Glomerular visceral epithelial cell (primary cell): ENCODE results near the gene SRGAP3.

Source experiments
- DNase-seq: peaks from one replicate; pipeline ENCODE4 v3.0.0-alpha.2; 2016; ENCODE audit errors: extremely low spot score

The SRGAP3 gene

GRCh38 chr3:9021271-9022009, 228.0 kb downstream of the SRGAP3 start:
- DNase-seq = no peak

- DNase-seq = no peak
Observed at GRCh38 chr3:9020426-9020825, 229.0 kb downstream of the SRGAP3 start.

DNA sequence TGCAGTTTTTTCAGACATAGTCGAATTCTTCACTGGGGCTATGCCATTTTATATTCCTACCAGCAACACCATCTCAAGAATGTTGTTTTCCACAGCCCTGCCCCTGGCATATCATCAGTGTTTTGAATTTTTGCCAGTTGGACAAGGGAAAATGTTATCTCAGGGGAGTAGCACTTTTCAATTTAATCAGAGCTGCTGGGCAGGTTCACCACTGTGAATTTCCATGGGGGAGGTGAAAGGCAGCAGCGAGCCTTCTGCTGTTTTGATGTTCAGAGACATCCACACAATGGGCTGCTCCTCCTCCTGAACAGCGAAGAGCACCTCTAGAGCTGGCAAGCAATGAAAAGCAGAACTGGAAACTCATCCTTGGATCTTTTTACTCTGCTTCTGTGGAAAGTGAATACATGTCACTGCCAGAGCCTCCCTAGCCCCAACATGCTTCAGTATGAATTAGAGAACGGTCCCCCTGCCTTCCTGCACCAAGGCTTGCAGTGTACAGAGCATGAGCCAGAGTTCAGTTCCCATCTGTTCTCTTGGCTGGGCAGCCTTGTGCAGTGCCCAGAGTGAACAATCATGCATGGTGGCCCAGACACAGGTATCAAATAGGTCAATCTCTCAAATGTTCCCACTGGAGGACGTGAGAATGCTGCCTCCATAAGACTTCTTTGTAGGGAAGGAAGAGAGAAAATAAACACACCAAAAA, 230.0 kb downstream of the SRGAP3 start:
- no peak for DNase-seq

DNA sequence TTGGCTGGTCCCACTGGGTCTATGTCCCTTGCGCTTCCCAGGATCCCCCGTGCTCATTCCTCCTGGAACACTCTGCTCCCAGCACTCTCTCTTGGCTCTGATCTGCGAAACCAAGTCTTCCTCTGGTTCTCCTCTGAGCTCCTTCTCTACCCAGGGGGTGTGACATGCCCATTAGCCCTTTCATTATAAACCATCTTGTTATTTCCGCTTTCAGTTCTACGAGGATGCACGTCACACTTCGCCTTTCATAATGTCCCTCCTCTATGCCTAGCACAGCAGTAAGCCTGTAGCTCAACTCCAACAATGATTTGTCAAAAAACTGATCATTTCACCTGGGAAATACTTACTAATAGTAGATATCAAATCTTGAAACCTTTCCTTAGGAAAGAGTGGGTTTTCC, 234.2 kb downstream of the SRGAP3 start:
- DNase-seq = no peak

- DNase-seq = no peak
Observed at GRCh38 chr3:9013782-9014563, 235.5 kb downstream of the SRGAP3 start.

- DNase-seq = no peak
Observed at GRCh38 chr3:9012521-9012920, 236.9 kb downstream of the SRGAP3 start.

GRCh38 chr3:9009976-9010545, 239.4 kb downstream of the SRGAP3 start:
- no peak for DNase-seq

DNA sequence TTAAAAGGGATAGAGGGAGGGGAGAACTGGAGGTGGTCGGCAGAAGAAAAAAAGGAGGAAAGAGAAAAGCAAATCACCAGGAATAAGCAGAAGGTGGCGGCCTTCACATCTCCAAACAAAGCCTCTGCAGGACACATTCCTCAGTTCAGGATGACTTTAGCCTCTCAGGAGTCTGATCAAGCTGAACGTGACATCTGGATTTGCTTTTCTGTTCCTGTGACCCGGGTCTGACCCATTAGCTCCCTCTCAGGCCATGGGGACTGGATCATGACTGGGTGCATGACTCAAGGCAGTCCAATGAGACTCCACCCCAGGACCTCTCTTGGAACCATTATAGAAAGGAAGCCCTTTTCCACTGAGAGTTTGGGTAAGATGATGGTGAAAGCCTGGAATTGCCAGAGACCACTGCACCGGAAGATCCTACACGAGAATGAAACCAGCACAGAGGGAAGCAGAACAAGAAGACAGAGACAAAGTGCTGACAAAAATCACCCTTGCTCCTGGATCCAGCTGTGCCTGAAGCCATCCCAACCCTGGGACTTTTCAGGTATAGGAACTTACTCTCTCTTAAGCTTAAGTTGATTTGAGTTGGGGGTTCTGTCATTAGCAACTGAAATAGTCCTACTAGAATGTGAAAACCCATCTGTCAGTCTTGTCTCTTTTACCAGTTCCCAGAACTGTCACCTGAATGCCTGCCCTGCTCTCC, 240.7 kb downstream of the SRGAP3 start:
- DNase-seq = no peak

DNA sequence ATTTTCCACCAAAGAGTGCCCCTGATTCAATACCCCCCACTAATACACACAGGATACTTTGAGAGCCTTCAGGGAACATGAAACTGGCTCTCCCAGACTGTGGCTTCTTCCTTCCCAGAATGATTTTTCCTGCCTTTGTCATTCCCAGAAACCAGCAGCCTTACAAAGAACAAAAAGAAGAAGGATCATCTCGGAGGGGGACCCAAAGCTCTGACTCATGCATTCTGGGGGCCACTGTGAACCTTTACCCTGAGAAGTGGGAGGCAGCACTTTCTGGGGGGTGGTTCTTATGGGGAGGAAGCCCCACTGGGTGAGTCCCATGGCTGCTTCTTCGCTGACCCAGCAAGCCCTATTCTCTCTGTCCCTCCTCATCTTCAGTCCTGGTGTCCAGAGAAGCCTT, 241.5 kb downstream of the SRGAP3 start:
- no peak for DNase-seq

DNA sequence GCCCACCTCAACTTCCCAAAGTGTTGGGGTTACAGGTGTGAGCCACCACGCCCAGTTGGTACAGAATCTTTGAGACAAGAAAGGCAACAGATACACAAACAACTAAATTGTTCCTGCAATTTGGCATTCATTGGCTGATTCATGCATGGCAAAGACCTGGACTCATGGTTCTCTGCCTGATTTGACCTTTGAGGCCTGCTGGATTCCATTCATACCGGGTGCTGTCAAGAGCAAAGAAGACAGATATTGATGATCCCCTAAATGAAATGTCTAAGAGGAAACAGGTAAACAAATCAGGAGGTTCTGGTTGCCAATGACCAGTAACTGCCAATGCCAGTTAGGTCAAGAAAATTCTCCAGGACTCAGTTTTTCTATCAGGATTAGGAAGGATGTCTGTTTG, 242.2 kb downstream of the SRGAP3 start:
- no peak for DNase-seq

DNA sequence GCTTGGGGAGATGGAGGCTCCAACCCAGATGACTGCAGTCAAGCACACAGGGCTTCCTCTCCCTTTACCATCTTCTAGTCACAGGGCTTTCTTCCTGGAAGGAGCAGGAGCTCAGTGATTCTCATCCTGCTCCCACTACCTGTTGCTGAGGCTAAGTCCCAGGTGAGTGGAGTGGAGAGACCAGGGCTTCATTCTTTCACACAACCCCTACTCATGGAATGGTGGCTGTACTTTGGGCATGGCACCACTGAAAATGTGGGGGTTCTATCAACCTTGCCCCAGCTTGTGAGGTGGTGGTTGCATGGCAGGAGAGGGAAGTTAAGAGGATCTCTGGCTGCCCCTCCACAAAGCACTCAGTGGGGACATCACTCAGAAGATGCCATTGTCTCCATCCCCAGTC, 249.4 kb downstream of the SRGAP3 start:
- DNase-seq = no peak

DNA sequence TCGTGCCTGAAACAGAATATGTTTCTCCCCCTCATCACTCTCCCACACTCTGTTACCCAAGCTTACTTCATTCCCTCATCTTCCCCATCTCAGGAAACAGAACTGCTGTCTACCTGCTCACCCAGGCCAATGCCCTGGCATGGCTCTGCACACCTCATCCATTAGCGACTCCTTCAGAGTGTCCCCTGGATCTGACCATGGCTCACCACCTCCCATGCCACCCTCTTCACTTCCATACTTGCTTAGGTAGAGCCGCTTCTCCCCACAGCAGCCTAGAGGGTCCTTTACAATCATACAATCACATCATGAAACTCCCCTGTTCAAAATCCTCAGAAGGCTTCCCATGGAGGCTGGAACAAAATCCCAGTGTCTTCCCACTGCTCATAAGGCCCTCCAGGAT, 252.3 kb downstream of the SRGAP3 start:
- DNase-seq = no peak

DNA sequence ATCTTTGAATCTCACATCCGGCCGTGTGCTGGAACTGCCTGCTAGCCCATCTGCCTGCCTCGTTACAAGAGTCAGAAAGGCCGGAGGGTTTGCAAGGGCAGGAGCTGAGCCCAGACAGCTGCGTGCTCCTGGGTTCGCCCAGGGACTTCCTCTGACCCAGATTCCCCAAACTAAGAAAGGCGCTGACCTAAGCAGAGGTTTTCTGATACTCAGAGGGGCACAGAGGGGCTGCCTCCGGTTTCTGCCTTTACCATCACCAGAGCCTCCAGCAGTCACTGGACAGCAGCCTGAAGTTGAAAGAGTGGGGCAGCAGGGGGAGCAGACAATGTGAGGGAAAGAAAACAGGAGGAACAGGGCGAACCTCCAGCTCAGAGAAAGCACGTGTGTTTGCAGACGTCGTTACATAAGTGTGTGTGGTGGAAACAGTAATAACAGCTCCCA, 252.7 kb downstream of the SRGAP3 start:
- no peak for DNase-seq

DNA sequence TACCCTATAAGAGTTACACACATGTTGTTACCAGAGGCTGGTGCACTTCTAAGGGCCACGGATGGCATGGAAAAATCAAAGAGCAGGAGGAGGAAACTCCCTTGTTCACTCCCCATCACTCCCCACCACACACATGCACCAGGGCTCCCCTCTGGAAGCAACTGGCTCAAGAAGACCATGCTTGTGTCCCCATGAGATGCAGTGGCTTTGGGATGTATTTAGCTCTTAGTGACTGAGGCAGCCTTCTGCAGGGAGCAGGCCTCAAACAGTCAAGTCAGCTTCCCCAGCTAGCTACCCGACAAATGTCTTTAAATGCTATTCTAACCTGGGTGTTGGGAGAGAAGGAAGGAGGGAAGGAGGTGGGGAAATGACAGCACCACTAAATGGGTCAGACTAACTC, 253.2 kb downstream of the SRGAP3 start:
- no peak for DNase-seq

DNA sequence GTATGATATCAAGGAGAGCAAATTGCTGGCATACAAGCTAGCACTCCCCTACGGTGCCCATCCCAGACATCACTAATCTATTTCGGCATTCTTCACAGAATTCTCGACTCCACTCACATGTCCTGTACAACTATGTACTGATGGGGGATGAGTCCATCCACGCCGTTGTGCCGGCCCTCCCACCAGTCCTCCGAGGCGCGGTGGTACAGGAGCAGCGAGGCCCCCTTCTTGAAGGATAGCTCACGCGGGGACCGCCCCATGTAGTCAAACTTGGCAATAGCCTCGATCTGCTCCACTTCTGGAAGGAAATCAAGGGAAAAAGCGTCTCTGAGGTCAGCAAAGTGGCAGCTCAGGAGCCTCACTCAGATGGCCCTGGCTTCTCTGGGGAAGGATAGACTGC, 255.2 kb downstream of the SRGAP3 start:
- DNase-seq = no peak

DNA sequence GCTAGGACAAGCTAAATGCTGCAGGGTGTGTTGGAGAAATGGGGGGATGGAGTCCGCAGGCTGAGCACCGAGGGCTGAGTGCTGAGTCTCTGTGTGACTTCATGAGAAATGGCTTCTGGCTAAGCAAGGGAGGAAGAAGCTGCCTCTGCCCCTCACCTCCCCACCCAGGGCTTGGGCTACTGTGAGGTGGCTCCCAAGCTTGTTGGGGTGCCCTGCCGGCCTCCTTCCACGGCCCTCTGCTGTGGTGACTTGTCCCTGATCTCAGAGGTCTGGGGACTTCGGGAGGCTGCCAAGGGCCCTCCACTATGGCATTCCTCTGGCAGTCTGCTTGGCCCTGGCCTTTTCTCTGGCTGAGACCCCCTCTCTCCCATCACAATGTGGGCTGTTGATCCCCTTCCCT, 256.1 kb downstream of the SRGAP3 start:
- no peak for DNase-seq

- no peak for DNase-seq
Observed at GRCh38 chr3:8992854-8993253, 256.6 kb downstream of the SRGAP3 start.

DNA sequence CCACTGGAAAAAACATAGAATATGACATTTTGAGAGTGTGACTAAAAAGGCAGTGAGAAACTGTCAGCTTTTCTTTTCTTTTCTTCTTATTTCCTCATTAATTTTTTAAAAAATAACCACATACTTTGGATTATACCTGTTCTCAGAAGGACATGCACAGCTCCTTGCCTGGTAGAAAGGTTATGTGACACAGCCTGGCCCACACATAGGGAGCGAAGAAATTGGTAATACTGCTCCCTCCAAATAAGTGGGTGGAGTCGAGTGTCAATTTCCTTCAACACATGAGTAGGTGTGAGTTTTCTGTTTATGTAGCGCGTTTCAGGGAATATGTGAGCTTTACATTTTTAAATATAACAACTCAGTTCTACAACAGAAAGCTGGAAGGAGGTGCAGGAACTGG, 257.2 kb downstream of the SRGAP3 start:
- DNase-seq = no peak

- no peak for DNase-seq
Observed at GRCh38 chr3:8990266-8991215, 258.9 kb downstream of the SRGAP3 start.

GRCh38 chr3:8988791-8989558, 260.5 kb downstream of the SRGAP3 start:
- DNase-seq = no peak
